HEK293 (cell line): ENCODE measurements around the gene ARHGAP26.

Experiments
- CTCF ChIA-PET: fragments of 350-600 bp; formaldehyde crosslinking; extraction: SDS; loops from one replicate; lab custom pipeline; 2021; ENCODE audit warnings: antibody characterized with exemption; lab: Yijun Ruan, JAX
- POLR2A ChIA-PET: fragments of 300-600 bp; formaldehyde crosslinking; extraction: SDS; loops from one replicate; lab custom pipeline; 2020; ENCODE audit warnings: antibody characterized with exemption, inconsistent platforms; lab: Yijun Ruan, JAX
- H3K27ac ChIP-seq: fragments of 200-500 bp; sonication (Bioruptor generic); 2 replicates; pipeline ENCODE4 v1.5.1; 2014; ENCODE audit warnings: low read depth, low read length, control low read depth, inconsistent platforms; ENCODE audit errors: extremely low read depth
- H3K36me3 ChIP-seq, 2 experiments: fragments of 200-500 bp in 1 of 2; sonication (Bioruptor generic) in 1 of 2; 1 replicate in 1 of 2; 2 replicates in 1 of 2; pipeline ENCODE4 v1.5.1; 2014 to 2017; ENCODE audit warnings: inconsistent platforms in 2 of 2, low read length in 2 of 2; ENCODE audit not compliant: control insufficient read depth in 2 of 2, insufficient read depth in 1 of 2
- H3K4me1 ChIP-seq: fragments of 200-500 bp; sonication (Bioruptor generic); 2 replicates; pipeline ENCODE4 v1.5.1; 2014; ENCODE audit warnings: mild to moderate bottlenecking, low read length, inconsistent platforms; ENCODE audit not compliant: control insufficient read depth, insufficient read depth
- H3K4me3 ChIP-seq: 2 replicates; pipeline ENCODE4 v1.5.1; 2011; ENCODE audit warnings: low read depth, mild to moderate bottlenecking, control low read depth, low read length, moderate library complexity
- H3K9me3 ChIP-seq: fragments of 200-500 bp; sonication (Bioruptor generic); 2 replicates; pipeline ENCODE4 v1.5.1; 2014; ENCODE audit warnings: low read depth, low read length, inconsistent platforms; ENCODE audit not compliant: control insufficient read depth, insufficient read depth
- BCL11B ChIP-seq: fragments of 450-650 bp; formaldehyde crosslinking; IDR thresholded peaks from 2 replicates; pipeline ENCODE4 v1.5.1; 2016; ENCODE audit warnings: low read depth, missing biosample characterization, missing genetic modification characterization
- EGR2 ChIP-seq: fragments of 450-650 bp; formaldehyde crosslinking; IDR thresholded peaks from 2 replicates; pipeline ENCODE4 v1.5.1; 2016; ENCODE audit warnings: low read depth, missing biosample characterization, missing genetic modification characterization
- GLIS1 ChIP-seq: fragments of 450-650 bp; formaldehyde crosslinking; IDR thresholded peaks from 2 replicates; pipeline ENCODE4 v1.5.1; 2016; ENCODE audit warnings: missing biosample characterization, missing genetic modification characterization
- HIC1 ChIP-seq: fragments of 450-650 bp; formaldehyde crosslinking; IDR thresholded peaks from 2 replicates; pipeline ENCODE4 v1.5.1; 2016; ENCODE audit warnings: missing biosample characterization, missing genetic modification characterization
- KLF8 ChIP-seq: fragments of 450-650 bp; formaldehyde crosslinking; IDR thresholded peaks from 2 replicates; pipeline ENCODE4 v1.5.1; 2016; ENCODE audit warnings: missing biosample characterization, missing genetic modification characterization
- KLF9 ChIP-seq: fragments of 450-650 bp; formaldehyde crosslinking; IDR thresholded peaks from 2 replicates; pipeline ENCODE4 v1.5.1; 2016; ENCODE audit warnings: missing biosample characterization, missing genetic modification characterization, low read depth
- PRDM1 ChIP-seq: fragments of 450-650 bp; formaldehyde crosslinking; IDR thresholded peaks from 2 replicates; pipeline ENCODE4; 2016; ENCODE audit warnings: missing biosample characterization, missing genetic modification characterization
- REPIN1 ChIP-seq: fragments of 450-650 bp; formaldehyde crosslinking; IDR thresholded peaks from 2 replicates; pipeline ENCODE4 v1.5.1; 2017; ENCODE audit warnings: missing biosample characterization, missing genetic modification characterization, low read depth
- ZBTB20 ChIP-seq: fragments of 450-650 bp; formaldehyde crosslinking; IDR thresholded peaks from 2 replicates; pipeline ENCODE4 v1.5.1; 2016; ENCODE audit warnings: missing biosample characterization, missing genetic modification characterization
- ZBTB6 ChIP-seq: fragments of 450-650 bp; formaldehyde crosslinking; IDR thresholded peaks from 2 replicates; pipeline ENCODE4 v1.5.1; 2017; ENCODE audit warnings: missing biosample characterization, missing genetic modification characterization
- ZFP3 ChIP-seq: fragments of 450-650 bp; formaldehyde crosslinking; IDR thresholded peaks from 2 replicates; pipeline ENCODE4 v1.5.1; 2016; ENCODE audit warnings: low read depth, missing biosample characterization, missing genetic modification characterization
- ZNF146 ChIP-seq: fragments of 450-650 bp; formaldehyde crosslinking; IDR thresholded peaks from 2 replicates; pipeline ENCODE4 v1.5.1; 2016; ENCODE audit warnings: missing biosample characterization, missing genetic modification characterization
- ZNF2 ChIP-seq: fragments of 450-650 bp; formaldehyde crosslinking; IDR thresholded peaks from 2 replicates; pipeline ENCODE4 v1.5.1; 2016; ENCODE audit warnings: missing biosample characterization, missing genetic modification characterization
- ZNF280C ChIP-seq: fragments of 450-650 bp; formaldehyde crosslinking; IDR thresholded peaks from 2 replicates; pipeline ENCODE4 v1.5.1; 2016; ENCODE audit warnings: missing biosample characterization, missing genetic modification characterization
- ZNF311 ChIP-seq: fragments of 450-650 bp; formaldehyde crosslinking; IDR thresholded peaks from 2 replicates; pipeline ENCODE4 v1.5.1; 2017; ENCODE audit warnings: missing biosample characterization, missing genetic modification characterization, borderline replicate concordance
- ZNF473 ChIP-seq: fragments of 450-650 bp; formaldehyde crosslinking; IDR thresholded peaks from 2 replicates; pipeline ENCODE4 v1.5.1; 2017; ENCODE audit warnings: missing biosample characterization, missing genetic modification characterization
- ZNF48 ChIP-seq: fragments of 450-650 bp; formaldehyde crosslinking; IDR thresholded peaks from 2 replicates; pipeline ENCODE4 v1.5.1; 2016; ENCODE audit warnings: missing biosample characterization, missing genetic modification characterization
- ZNF544 ChIP-seq: fragments of 450-650 bp; formaldehyde crosslinking; IDR thresholded peaks from 2 replicates; pipeline ENCODE4 v1.5.0; 2017; ENCODE audit warnings: missing biosample characterization, missing genetic modification characterization
- ZNF555 ChIP-seq: fragments of 450-650 bp; formaldehyde crosslinking; conservative IDR thresholded peaks from 2 replicates; pipeline ENCODE4 v1.5.1; 2017; ENCODE audit warnings: missing biosample characterization, mild to moderate bottlenecking, missing genetic modification characterization, inconsistent platforms
- ZNF626 ChIP-seq: fragments of 450-650 bp; sonication (Bioruptor Pico); formaldehyde crosslinking; IDR thresholded peaks from 2 replicates; pipeline ENCODE4 v1.5.1; 2018; ENCODE audit warnings: missing biosample characterization, missing genetic modification characterization, inconsistent platforms
- ZNF645 ChIP-seq: fragments of 450-650 bp; formaldehyde crosslinking; IDR thresholded peaks from 2 replicates; pipeline ENCODE4; 2016; ENCODE audit warnings: missing biosample characterization, missing genetic modification characterization
- ZNF658 ChIP-seq: fragments of 450-650 bp; formaldehyde crosslinking; IDR thresholded peaks from 2 replicates; pipeline ENCODE4; 2016; ENCODE audit warnings: missing biosample characterization, missing genetic modification characterization
- ZNF660 ChIP-seq: fragments of 450-650 bp; IDR thresholded peaks from 2 replicates; pipeline ENCODE4 v1.5.1; 2018; ENCODE audit warnings: missing biosample characterization, mild to moderate bottlenecking, missing genetic modification characterization
- ZNF677 ChIP-seq: fragments of 450-650 bp; IDR thresholded peaks from 2 replicates; pipeline ENCODE4 v1.5.0; 2018; ENCODE audit warnings: missing biosample characterization, mild to moderate bottlenecking, missing genetic modification characterization, moderate library complexity
- ZNF701 ChIP-seq: fragments of 450-650 bp; formaldehyde crosslinking; IDR thresholded peaks from 2 replicates; pipeline ENCODE4 v1.5.1; 2016; ENCODE audit warnings: missing biosample characterization, missing genetic modification characterization
- ZSCAN5A ChIP-seq: fragments of 450-650 bp; formaldehyde crosslinking; IDR thresholded peaks from 2 replicates; pipeline ENCODE4 v1.5.1; 2016; ENCODE audit warnings: missing biosample characterization, missing genetic modification characterization

Gene ARHGAP26

GRCh38 chr5:143086546-143086907, 316.4 kb downstream of the ARHGAP26 start:
- ChIA-PET CTCF (no interaction called here), POLR2A (interaction anchor here (1.3 to 1.5 kb wide), 2 partner anchors 97 to 315 kb away, joined by 3 to 4 read pairs; no protein-coding TSS in a partner anchor)

GRCh38 chr5:143086908-143087637, 316.9 kb downstream of the ARHGAP26 start:
- Histone ChIP-seq H3K4me1 (peaks cover 19% of the 10 kb centered on the region), H3K36me3 (no peaks in the 10 kb centered on the region), H3K27ac (peak overlapping the region; percentile 70), H3K9me3 (no peaks in the 10 kb centered on the region), H3K4me3 (no peak overlapping the region)
- CTCF ChIA-PET = no interaction called here
- POLR2A ChIA-PET = interaction anchor here (1.3 to 1.5 kb wide), 2 partner anchors 96 to 314 kb away, joined by 3 to 4 read pairs; no protein-coding TSS in a partner anchor
- TF ChIP-seq EGR2 (tag by site-specific recombination) = peak; percentile 49; the same call in 1 of the 2 replicates
- TF ChIP-seq ZNF555 (tag by site-specific recombination) = no peak
- peak; percentile 67; the same call in 1 of the 2 replicates for TF ChIP-seq BCL11B (tag by site-specific recombination)
- TF ChIP-seq ZNF146 (tag by site-specific recombination) = peak; percentile 32; the same call in 1 of the 2 replicates
- TF ChIP-seq ZNF701 (tag by site-specific recombination) = no peak
- no peak for TF ChIP-seq ZNF280C
- no peak for TF ChIP-seq ZNF544 (tag by site-specific recombination)
- TF ChIP-seq KLF9 = no peak
- no peak for TF ChIP-seq ZNF626 (tag by site-specific recombination)
- peak; percentile 82 for TF ChIP-seq GLIS1 (tag by site-specific recombination)
- 0 out of 2 replicates have a peak, but pooled peaks have one; percentile 48 for TF ChIP-seq HIC1
- TF ChIP-seq ZNF473 (tag by site-specific recombination) = no peak
- TF ChIP-seq ZNF645 (tag by site-specific recombination) = no peak; the same call in 1 of the 2 replicates
- TF ChIP-seq ZBTB20 (tag by site-specific recombination) = peak; percentile 87
- TF ChIP-seq ZNF48 (tag by site-specific recombination) = no peak
- TF ChIP-seq ZNF677 (tag by site-specific recombination) = no peak
- TF ChIP-seq ZSCAN5A (tag by site-specific recombination) = no peak
- TF ChIP-seq ZNF311 (tag by site-specific recombination) = no peak
- TF ChIP-seq KLF8 (tag by site-specific recombination) = peak; percentile 65; the same call in 1 of the 2 replicates
- TF ChIP-seq ZFP3 (tag by site-specific recombination) = no peak
- TF ChIP-seq REPIN1 (tag by site-specific recombination) = no peak

More at GRCh38 chr5:143086546-143086907, 316.4 kb downstream of the ARHGAP26 start:
- Histone ChIP-seq H3K27ac (peak overlapping the region; percentile 70), H3K4me3 (no peak overlapping the region), H3K4me1 (peaks cover 19% of the 10 kb centered on the region), H3K36me3 (no peaks in the 10 kb centered on the region), H3K9me3 (no peaks in the 10 kb centered on the region)
- TF ChIP-seq ZNF2 (tag by site-specific recombination) (no peak), ZBTB6 (tag by site-specific recombination) (peak; percentile 37; the same call in 1 of the 2 replicates), ZNF660 (no peak), ZNF701 (tag by site-specific recombination) (no peak), PRDM1 (peak; percentile 58; the same call in 1 of the 2 replicates), ZNF658 (tag by site-specific recombination) (no peak)
